Uterus (tissue), 2 donors: ENCODE data around the gene GPR32.

Experiments used
- POLR2A ChIP-seq, 2 donors: fragments of 450-650 bp; IDR thresholded peaks; one replicate each; pipeline ENCODE4 v1.6.1; 2016; ENCODE audit warnings: antibody characterized with exemption in 2 of 2, mild to moderate bottlenecking in 1 of 2, moderate library complexity in 1 of 2
- TF ChIP-seq, protein P1 (sequence below), 4 experiments: fragments of 200-600 bp in 2 of 4; fragments of 450-650 bp in 2 of 4; sonication (generic) in 2 of 4; IDR thresholded peaks; one replicate each; pipeline ENCODE4 v1.5.1; 2016 to 2019; ENCODE audit warnings: antibody characterized with exemption in 4 of 4, mild to moderate bottlenecking in 2 of 4, moderate library complexity in 1 of 4

DNA sequence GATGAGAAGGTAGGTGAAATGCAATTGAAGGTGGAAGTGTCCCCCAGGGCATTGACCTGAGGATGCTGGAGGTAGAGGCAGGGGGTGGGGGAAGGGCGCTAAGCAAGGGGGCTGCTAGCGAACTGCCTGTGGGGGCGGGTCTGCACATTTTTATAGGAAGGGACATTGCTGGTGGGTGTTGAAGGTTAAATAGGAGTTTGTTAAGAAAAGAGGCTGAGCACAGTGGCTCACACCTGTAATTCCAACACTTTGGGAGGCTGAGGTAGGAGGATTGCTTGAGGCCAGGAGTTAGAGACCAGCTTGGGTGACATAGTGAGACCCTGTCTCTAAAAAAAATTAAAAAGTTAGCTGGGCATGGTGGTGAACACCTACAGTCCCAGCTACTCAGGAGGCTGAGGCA lies 14.4 kb downstream of the GPR32 start:
- TF ChIP-seq POLR2A (IDR thresholded peaks at IDR 0.05), result no peak
- TF ChIP-seq, protein P1, sequence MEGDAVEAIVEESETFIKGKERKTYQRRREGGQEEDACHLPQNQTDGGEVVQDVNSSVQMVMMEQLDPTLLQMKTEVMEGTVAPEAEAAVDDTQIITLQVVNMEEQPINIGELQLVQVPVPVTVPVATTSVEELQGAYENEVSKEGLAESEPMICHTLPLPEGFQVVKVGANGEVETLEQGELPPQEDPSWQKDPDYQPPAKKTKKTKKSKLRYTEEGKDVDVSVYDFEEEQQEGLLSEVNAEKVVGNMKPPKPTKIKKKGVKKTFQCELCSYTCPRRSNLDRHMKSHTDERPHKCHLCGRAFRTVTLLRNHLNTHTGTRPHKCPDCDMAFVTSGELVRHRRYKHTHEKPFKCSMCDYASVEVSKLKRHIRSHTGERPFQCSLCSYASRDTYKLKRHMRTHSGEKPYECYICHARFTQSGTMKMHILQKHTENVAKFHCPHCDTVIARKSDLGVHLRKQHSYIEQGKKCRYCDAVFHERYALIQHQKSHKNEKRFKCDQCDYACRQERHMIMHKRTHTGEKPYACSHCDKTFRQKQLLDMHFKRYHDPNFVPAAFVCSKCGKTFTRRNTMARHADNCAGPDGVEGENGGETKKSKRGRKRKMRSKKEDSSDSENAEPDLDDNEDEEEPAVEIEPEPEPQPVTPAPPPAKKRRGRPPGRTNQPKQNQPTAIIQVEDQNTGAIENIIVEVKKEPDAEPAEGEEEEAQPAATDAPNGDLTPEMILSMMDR (IDR thresholded peaks at IDR 0.05), result no peak
